ENCODE measurements around the gene ZNF470.

Gene ZNF470

DNA sequence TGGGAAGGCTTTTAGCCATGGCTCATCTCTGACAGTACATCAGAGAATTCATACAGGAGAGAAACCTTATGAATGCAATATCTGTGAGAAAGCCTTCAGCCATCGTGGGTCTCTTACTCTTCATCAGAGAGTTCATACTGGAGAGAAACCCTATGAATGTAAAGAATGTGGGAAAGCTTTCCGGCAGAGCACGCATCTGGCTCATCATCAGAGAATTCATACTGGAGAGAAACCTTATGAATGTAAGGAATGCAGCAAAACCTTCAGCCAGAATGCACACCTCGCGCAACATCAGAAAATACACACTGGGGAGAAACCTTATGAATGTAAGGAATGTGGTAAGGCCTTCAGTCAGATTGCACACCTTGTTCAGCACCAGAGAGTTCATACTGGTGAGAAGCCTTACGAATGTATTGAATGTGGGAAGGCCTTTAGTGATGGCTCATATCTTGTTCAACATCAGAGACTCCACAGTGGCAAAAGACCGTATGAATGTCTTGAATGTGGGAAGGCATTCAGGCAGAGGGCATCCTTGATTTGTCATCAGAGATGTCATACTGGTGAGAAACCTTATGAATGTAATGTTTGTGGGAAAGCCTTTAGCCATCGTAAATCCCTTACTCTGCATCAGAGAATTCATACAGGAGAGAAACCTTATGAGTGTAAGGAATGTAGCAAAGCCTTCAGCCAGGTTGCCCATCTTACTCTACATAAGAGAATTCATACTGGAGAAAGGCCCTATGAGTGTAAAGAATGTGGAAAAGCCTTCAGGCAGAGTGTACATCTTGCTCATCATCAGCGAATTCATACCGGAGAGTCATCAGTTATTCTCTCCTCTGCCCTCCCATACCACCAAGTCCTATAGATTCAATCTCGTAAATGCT, 10.7 kb downstream of the ZNF470 start:
- H3K4me3 ChIP-seq (ENCODE audit: low read depth, low read length) = no peak overlapping the region
- no peak for DNase-seq (ENCODE audit: low read depth)

DNA sequence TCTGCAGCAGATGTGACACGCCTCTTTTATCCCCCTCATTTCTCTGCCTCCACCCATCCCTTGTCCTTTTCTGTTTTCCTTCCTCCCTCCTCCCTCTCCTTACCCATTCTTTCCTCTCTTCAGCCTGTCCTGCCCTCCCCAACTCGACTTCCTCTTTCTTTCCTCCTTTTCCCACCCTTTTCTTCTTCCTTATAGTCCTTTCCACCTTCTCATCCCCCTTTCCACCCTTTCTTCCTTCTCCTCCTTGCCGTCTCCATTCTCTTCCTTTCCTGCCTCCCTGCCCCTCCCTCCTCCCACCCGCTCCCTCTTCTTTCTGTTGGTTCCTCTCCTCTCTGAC, 27.1 kb downstream of the ZNF470 start:
- TF ChIP-seq, protein P1, sequence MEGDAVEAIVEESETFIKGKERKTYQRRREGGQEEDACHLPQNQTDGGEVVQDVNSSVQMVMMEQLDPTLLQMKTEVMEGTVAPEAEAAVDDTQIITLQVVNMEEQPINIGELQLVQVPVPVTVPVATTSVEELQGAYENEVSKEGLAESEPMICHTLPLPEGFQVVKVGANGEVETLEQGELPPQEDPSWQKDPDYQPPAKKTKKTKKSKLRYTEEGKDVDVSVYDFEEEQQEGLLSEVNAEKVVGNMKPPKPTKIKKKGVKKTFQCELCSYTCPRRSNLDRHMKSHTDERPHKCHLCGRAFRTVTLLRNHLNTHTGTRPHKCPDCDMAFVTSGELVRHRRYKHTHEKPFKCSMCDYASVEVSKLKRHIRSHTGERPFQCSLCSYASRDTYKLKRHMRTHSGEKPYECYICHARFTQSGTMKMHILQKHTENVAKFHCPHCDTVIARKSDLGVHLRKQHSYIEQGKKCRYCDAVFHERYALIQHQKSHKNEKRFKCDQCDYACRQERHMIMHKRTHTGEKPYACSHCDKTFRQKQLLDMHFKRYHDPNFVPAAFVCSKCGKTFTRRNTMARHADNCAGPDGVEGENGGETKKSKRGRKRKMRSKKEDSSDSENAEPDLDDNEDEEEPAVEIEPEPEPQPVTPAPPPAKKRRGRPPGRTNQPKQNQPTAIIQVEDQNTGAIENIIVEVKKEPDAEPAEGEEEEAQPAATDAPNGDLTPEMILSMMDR (IDR thresholded peaks at IDR 0.05; ENCODE audit: insufficient read depth, low read depth, low read length, missing control alignments) = no peak
- DNase-seq (ENCODE audit: low read depth) = no peak
- H3K4me3 ChIP-seq (ENCODE audit: low read depth, low read length) = no peak overlapping the region

More for the DNA sequence above, 10.7 kb downstream of the ZNF470 start:
- TF ChIP-seq, protein P1 (IDR thresholded peaks at IDR 0.05; ENCODE audit: insufficient read depth, low read depth, low read length, missing control alignments) = no peak

DNA sequence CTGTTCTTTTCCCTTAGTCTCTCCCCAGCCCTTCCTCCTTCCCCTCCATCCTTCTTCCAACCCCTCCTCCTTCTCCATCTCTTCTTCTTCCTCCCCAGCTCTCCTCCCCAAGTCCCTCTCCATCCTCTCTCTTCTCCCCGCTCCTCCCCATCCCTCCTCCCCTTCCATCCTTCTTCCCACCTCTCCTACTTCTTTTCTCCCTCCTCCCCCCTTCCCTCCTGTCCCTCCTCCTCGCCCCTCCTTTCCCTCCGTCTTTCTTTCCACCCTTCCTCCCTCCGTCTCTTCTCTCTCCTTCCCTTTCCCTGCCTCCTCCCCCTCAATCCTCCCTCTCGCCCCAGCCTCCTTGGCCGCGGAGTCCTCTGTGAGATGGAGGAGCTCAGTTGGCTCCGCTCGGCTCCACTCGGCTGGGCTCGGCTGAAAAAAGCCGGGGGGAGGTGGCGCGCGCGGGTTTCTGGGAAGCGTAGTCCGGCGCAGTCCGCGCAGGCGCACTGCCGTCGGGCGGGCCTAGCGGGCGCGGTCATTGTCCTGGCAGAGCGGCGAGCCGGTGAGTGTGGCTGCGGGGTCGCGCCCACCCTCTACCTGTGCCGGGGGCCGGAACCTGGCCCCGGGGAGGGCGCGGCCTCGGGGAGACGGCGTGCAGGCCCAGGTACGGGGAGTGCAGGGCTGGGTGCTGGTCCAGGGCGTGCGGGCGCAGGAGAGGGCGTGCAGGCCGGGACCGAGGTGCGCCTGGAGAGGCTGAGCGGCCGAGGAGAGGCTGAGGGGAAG, 27.7 kb downstream of the ZNF470 start, which contains the start of gene ZNF71:
ZNF71 (plus strand) TSS at position 520 of the 765 bp plus-strand sequence. CDS start 6,257 bp downstream, outside the sequence.
- DNase-seq (ENCODE audit: low read depth) = peak; percentile 91
- TF ChIP-seq, protein P1 (IDR thresholded peaks at IDR 0.05; ENCODE audit: insufficient read depth, low read depth, low read length, missing control alignments) = no peak
- H3K4me3 ChIP-seq (ENCODE audit: low read depth, low read length) = peak within 1 kb of the TSS; percentile 88

DNA sequence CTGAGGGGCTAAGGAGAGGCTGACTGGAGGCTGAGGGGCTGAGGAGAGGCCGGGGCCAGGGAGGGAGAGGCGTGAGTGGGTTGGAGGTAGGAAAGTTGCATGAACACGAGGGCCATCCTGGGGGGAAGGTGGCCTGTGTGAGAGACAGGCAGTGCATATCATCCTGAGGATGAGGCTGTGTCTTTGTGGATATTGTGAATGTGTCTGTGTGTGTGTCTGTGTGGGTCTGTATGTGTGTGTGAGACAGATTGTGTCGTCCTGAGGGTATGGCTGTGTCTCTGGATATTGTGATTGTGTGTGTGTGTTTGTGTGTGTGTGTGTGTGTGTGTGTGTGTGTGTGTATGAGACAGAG, 28.3 kb downstream of the ZNF470 start:
- TF ChIP-seq, protein P1 (IDR thresholded peaks at IDR 0.05; ENCODE audit: insufficient read depth, low read depth, low read length, missing control alignments) = no peak
- peak overlapping the region; percentile 88 for H3K4me3 ChIP-seq (ENCODE audit: low read depth, low read length)
- DNase-seq (ENCODE audit: low read depth) = no peak

DNA sequence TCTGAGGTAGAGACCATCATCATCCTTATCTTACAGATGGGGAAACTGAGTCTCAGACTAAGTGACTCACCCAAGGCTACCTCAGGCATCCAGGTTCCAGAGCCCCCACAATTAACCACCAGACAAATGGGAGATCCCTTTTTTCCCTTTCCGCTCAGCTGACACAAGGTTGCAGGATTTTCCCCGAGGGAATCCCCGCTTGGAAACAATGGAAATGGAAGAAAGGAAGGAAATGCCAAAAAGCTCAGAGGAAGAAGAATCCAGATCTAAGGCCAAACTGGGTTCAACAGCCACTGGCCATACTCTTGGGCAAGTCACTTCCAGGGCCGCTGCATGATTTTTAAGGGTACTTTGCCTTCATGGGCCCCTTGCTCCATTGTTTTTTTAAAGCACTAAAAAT, 29.4 kb downstream of the ZNF470 start:
- no peak overlapping the region for H3K4me3 ChIP-seq (ENCODE audit: low read depth, low read length)
- TF ChIP-seq, protein P1 (IDR thresholded peaks at IDR 0.05; ENCODE audit: insufficient read depth, low read depth, low read length, missing control alignments) = no peak
- DNase-seq (ENCODE audit: low read depth) = no peak

DNA sequence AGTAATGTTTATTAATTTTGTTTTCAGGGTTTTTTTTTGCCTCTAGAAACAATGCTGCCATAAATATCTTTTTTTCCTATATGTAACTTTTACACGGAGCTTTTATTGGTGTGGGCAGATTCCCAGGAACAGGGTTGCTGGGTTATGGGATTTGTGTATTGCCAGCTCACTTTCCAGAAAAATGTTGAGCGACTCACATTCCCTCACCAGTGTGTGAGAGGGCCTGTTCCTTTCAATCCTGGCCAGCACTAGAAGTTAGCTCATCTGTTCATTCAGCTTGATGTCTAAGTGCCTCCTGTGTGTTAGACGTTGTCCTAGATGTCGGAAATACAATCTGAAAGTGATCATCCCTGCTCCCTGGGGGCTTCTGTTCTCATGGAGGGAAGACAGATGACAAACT, 30.4 kb downstream of the ZNF470 start:
- no peak for DNase-seq (ENCODE audit: low read depth)
- TF ChIP-seq, protein P1 (IDR thresholded peaks at IDR 0.05; ENCODE audit: insufficient read depth, low read depth, low read length, missing control alignments) = no peak
- no peak overlapping the region for H3K4me3 ChIP-seq (ENCODE audit: low read depth, low read length)

Data from GM12865 (cell line).